HCEC 1CT (cell line): ENCODE measurements around the gene JARID2.

Source experiments
- DNase-seq: peaks from one replicate; pipeline ENCODE4 v3.0.0-alpha.2; 2017

Gene JARID2

GRCh38 chr6:15245361-15246216 is at the start of gene JARID2:
Gene JARID2 (plus strand): TSS chr6:15246069. CDS start chr6:15246540, 471 bp downstream.
- DNase-seq, result peak; percentile 95

GRCh38 chr6:15200087-15200486 is 45.8 kb upstream of the JARID2 start:
- no peak for DNase-seq

GRCh38 chr6:15205321-15205720 is 40.5 kb upstream of the JARID2 start:
- no peak for DNase-seq

GRCh38 chr6:15206887-15207286 is 39.0 kb upstream of the JARID2 start:
- DNase-seq, result no peak

- peak; percentile 58 for DNase-seq
Measured at GRCh38 chr6:15207923-15208322, 37.9 kb upstream of the JARID2 start.

GRCh38 chr6:15213838-15214400 is 31.9 kb upstream of the JARID2 start:
- DNase-seq, result no peak

GRCh38 chr6:15218401-15218800 is 27.5 kb upstream of the JARID2 start:
- DNase-seq, result no peak

GRCh38 chr6:15220062-15220461 is 25.8 kb upstream of the JARID2 start:
- no peak for DNase-seq

GRCh38 chr6:15227827-15228318 is 18.0 kb upstream of the JARID2 start:
- DNase-seq, result no peak

GRCh38 chr6:15230827-15231226 is 15.0 kb upstream of the JARID2 start:
- no peak for DNase-seq

- DNase-seq, result no peak
Measured at GRCh38 chr6:15232836-15233510, 12.9 kb upstream of the JARID2 start.

- no peak for DNase-seq
Measured at GRCh38 chr6:15234068-15234758, 11.7 kb upstream of the JARID2 start.

- DNase-seq, result no peak
Measured at GRCh38 chr6:15239616-15240364, 6.1 kb upstream of the JARID2 start.

GRCh38 chr6:15242503-15242902 is 3.4 kb upstream of the JARID2 start:
- no peak for DNase-seq

GRCh38 chr6:15242937-15243614 is 2.8 kb upstream of the JARID2 start:
- no peak for DNase-seq

GRCh38 chr6:15243910-15244619 is 1.8 kb upstream of the JARID2 start:
- DNase-seq, result no peak

GRCh38 chr6:15244620-15245360 is 1.1 kb upstream of the JARID2 start:
- DNase-seq, result peak; percentile 63

- no peak for DNase-seq
Measured at GRCh38 chr6:15246217-15246665, 372 bp downstream of the JARID2 start.

GRCh38 chr6:15246666-15247499 is 1.0 kb downstream of the JARID2 start:
- no peak for DNase-seq
